Tibial nerve (tissue), 4 donors: ENCODE data around the gene TMEM131L.

ENCODE experiments used
- EP300 ChIP-seq, 2 donors: sonication (generic); formaldehyde crosslinking; IDR thresholded peaks; one replicate each; pipeline ENCODE4 v1.6.1; 2017; ENCODE audit warnings: antibody characterized with exemption in 2 of 2, mild to moderate bottlenecking in 1 of 2
- POLR2A ChIP-seq, 2 donors: fragments of 450-650 bp; IDR thresholded peaks; one replicate each; pipeline ENCODE4 v1.6.1; 2017; ENCODE audit warnings: antibody characterized with exemption in 2 of 2, mild to moderate bottlenecking in 2 of 2, moderate library complexity in 2 of 2
- TF ChIP-seq, protein P1 (sequence below), 5 experiments: fragments of 200-600 bp in 3 of 5; fragments of 450-650 bp in 2 of 5; sonication (generic) in 3 of 5; IDR thresholded peaks; one replicate each; pipeline ENCODE4 v1.5.1; 2016 to 2019; ENCODE audit warnings: antibody characterized with exemption in 5 of 5, mild to moderate bottlenecking in 3 of 5, moderate library complexity in 2 of 5

DNA sequence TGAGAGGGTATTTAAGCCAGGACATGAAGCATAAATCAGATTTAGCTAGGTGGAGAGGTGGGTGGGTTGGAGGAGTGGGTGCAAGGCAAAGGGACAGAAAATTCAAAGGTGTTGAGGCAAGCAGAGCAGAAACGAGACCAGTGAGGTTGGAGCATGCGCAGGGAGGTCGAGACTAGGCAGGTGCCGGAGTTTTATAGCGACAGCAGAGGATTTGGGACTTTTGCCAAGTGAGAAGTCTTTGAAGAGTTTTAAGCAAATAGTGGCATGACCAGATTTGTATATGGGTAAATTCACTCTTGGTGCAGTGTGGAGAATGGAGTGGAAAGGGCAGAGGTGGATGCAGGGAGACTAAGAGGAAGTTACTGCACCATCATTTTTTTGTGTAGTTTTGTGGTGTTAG is 110.9 kb downstream of the TMEM131L start:
- TF ChIP-seq, protein P1, sequence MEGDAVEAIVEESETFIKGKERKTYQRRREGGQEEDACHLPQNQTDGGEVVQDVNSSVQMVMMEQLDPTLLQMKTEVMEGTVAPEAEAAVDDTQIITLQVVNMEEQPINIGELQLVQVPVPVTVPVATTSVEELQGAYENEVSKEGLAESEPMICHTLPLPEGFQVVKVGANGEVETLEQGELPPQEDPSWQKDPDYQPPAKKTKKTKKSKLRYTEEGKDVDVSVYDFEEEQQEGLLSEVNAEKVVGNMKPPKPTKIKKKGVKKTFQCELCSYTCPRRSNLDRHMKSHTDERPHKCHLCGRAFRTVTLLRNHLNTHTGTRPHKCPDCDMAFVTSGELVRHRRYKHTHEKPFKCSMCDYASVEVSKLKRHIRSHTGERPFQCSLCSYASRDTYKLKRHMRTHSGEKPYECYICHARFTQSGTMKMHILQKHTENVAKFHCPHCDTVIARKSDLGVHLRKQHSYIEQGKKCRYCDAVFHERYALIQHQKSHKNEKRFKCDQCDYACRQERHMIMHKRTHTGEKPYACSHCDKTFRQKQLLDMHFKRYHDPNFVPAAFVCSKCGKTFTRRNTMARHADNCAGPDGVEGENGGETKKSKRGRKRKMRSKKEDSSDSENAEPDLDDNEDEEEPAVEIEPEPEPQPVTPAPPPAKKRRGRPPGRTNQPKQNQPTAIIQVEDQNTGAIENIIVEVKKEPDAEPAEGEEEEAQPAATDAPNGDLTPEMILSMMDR (IDR thresholded peaks at IDR 0.05), result no peak
- TF ChIP-seq POLR2A (IDR thresholded peaks at IDR 0.05), result no peak
- no peak for TF ChIP-seq EP300 (IDR thresholded peaks at IDR 0.05)
